RPMI8226 (cell line): Measurements from ENCODE around the gene ARCN1.
A peak's percentile ranks its signal among the peaks of the same experiment; 100 is the strongest.

Experiments used
- DNase-seq: peaks from one replicate; pipeline ENCODE4 v3.0.0-alpha.2; 2015

The ARCN1 gene

DNA sequence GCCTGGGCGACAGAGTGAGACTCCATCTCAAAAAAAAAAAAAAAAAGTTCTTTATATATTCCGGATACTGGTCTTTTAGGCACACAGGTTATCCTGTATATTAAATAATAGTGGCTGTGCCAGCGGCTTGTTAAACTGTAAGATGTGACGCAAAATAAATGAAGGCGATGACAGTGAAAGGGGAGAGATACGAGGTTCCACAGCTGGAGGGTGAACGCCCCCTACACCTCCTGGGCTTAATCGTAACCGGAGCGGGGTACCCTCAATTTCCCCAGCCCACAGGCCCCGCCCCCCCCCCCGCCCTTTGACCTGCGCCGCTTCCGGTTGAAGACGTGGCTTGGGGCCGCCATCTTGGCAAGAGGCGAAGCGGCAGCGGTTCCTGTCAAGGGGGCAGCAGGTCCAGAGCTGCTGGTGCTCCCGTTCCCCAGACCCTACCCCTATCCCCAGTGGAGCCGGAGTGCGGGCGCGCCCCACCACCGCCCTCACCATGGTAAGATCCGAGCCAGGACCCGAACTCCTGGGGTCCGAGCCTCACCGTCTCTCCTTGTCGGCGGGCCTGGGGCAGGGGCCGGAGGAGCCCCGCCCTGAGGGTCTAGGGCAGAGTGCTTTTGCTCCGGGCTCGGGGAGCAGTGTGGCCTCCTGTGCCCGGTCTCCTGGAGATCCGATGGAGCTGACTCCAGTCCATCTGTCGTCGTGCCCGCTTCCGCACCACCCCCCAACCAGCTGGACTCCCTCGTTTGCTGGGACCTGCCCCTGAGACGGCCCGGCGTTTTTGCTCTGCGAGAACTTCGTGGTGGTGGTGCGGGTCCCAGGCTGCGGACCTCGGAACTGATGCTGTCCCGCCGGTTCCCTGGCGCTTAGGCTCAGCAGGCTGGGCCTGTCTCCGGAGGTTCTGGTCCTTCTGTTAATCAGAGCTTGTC, at the start of gene ARCN1:
TSS of gene ARCN1 (plus strand) at position 349 of the 920 bp plus-strand sequence. CDS start at position 488, 139 bp downstream.
- DNase-seq, result peak; percentile 86

DNA sequence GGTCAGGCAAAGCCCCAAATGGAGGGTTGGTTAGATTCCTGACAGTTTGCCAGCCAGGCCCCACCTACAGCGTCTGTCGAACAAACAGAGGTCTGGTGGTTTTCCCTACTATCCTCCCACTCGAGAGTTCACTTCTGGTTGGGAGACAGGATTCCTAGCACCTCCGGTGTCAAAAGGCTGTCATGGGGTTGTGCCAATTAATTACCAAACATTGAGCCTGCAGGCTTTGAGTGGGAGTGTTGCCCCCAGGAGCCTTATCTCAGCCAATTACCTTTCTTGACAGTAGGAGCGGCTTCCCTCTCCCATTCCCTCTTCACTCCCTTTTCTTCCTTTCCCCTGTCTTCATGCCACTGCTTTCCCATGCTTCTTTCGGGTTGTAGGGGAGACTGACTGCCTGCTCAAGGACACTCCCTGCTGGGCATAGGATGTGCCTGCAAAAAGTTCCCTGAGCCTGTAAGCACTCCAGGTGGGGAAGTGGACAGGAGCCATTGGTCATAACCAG, 49.6 kb upstream of the ARCN1 start:
- no peak for DNase-seq

DNA sequence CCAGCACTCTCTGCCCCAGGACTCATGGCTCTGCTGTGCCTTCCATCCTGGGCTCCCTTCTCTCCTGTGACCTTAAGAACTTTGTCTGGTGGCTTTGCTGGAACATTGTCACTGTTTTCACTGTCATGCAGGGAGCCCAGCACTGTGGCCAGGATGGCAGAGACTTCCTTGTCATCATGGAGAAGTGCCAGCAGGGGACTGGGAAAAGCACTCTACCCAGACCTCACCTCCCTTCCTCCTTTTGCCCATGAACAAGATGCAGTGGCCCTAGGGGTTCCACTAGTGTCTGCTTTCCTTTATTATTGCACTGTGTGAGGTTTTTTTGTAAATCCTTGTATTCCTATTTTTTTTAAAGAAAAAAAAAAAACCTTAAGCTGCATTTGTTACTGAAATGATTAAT, 47.9 kb upstream of the ARCN1 start:
- no peak for DNase-seq

DNA sequence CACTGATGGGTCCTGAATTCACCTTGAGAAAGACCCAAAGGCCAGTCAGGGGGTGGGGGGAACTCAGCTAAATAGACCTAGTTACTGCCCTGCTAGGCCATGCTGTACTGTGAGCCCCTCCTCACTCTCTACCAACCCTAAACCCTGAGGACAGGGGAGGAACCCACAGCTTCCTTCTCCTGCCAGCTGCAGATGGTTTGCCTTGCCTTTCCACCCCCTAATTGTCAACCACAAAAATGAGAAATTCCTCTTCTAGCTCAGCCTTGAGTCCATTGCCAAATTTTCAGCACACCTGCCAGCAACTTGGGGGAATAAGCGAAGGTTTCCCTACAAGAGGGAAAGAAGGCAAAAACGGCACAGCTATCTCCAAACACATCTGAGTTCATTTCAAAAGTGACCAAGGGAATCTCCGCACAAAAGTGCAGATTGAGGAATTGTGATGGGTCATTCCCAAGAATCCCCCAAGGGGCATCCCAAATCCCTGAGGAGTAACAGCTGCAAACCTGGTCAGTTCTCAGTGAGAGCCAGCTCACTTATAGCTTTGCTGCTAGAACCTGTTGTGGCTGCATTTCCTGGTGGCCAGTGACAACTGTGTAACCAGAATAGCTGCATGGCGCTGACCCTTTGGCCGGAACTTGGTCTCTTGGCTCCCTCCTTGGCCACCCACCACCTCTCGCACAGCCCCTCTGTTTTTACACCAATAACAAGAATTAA, 47.3 kb upstream of the ARCN1 start:
- no peak for DNase-seq

DNA sequence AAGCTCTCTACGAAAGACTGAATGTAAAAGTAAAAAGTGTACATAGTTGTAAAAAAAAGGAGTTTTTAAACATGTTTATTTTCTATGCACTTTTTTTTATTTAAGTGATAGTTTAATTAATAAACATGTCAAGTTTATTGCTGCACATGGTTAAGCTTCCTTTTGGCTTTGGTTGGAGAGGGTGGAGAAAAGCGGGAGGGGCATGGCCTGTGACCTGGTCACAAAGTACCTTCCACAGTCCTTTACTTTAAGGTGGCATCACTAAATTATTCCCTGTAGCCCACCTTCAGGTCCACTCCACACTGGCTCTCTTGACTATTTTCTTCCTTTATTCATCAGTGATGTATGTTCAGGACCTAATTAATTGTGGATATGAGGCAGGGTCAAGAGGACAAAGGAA, 45.5 kb upstream of the ARCN1 start:
- no peak for DNase-seq

DNA sequence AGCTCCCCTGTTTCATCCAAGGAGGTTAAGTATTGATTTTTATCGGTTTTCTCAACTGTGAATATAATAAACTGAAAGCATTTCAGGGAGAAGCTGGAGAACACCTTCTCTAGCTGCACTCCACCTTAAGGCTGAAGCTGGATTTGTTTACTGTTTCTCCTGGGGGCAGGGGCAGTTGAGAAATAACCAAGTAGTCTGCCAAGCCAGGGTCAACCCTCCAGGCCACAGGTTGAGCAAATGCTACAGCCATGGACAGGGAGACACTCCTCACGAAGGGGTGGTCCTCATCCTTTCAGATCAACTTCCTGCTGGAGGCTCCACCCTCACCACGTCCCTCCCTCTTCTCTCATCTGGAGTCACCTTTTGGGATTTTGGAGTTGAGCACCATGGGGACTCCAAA, 45.1 kb upstream of the ARCN1 start, which contains the start of gene TTC36:
TSS of gene TTC36 (plus strand) at position 366 of the 400 bp plus-strand sequence. CDS start at position 387, 21 bp downstream.
- DNase-seq, result no peak

DNA sequence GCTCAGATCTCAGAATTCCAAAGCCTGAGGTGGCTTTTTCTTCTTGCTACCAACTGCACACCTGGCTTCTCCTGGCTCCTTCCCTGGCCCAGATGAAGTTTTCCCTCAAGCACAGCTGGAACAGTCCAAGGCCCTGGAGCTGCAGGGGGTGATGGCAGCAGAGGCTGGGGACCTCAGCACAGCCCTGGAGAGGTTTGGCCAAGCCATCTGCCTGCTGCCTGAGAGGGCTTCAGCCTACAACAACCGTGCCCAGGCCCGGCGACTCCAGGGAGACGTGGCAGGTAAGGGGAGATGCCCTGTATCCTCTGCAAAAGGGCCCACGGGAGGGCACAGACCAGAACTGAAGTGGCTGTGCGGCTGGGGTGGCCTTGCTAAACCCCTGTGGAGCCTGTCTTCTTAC, 43.7 kb upstream of the ARCN1 start:
- no peak for DNase-seq

DNA sequence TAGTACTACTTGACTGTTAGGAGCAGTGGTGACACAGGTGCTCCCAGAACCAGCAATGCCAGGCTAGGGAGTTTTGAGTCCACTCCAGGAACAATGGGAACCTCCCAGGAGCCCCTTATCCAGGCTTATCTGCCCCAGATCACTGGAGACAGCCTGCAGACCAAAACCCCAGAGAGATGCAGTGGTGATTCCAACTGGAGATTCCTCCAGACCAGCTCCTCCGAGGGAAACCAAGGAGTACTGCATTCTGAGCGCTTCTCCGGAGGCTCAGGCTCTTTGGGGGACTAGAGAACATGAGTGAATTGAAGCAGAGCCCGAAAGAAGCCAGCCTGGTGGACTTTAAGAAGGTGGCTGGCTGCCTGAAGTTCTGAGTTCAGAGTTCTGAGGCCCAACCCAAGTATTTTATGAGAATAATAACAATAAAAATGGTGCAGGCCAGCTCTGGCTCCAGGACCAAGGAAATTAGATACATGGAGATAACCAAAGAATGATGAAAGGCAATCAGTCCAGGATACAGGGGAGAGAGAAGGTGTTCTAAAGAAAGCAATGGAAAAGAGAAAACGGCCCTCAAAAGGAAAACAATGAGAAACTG, 42.5 kb upstream of the ARCN1 start:
- no peak for DNase-seq

DNA sequence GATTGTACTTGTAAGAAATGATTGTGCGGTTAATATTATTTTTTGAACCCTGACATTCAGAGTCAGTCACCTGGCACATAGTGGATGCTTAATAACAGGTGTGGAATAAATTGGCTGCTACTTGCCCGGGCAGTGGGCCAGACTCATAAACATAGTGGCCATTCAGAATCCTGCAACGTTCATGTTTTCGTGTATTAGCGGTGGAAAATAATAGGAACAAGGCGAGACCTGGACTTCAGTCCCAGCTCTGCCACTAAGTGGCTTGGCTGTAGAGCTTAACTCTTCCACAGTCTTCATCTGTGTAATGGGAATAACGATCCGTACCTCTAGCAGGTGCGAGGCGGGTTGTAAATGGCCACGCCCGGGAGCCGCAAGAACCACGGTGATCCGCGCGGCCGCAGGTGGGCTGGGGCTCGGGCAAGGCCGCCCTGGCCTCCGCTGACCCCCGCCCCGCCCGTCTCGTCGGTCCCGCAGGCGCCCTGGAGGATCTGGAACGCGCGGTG, 42.0 kb upstream of the ARCN1 start:
- peak; percentile 69 for DNase-seq

DNA sequence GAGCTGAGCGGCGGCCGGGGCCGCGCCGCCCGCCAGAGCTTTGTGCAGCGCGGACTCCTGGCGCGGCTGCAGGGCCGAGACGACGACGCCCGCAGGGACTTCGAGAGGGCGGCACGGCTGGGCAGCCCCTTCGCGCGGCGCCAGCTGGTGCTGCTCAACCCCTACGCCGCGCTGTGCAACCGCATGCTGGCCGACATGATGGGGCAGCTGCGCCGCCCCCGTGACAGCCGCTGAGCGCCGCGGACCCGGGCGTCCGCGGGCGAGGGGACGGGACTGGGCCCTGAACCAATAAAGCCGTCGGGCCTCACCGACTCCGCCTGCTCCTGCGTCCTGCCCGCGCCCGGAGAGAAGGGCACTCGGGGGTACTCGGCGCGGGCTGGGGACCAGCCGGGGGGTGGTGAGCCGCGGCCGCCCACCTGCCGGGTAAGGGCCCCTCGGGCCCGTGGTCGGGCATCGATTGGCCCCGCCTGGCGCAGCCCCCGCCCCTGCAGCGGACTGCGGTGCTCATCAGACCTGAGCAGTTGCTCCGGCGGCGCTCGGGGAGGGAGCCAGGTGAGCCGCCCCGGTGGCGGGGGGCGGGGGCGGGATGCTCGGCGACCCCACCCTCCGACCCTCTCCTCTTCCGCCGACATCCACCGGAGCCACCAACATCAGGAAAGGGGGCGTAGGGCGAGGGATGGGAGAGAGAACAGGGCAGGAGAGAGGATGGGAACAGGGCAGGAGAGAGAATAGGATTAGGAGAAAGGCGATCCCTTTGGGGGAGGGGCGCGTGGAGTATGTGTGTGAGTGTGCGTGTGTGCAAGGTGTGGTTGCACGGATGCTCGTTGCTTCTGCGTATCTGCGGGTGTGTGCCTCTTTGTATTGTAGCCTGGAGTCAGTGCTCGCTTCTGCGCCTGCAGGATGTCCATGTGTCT, 41.3 kb upstream of the ARCN1 start, which contains the start of gene TMEM25:
TSS of gene TMEM25 (plus strand) at position 510 of the 914 bp plus-strand sequence. CDS start 610 bp downstream, outside the sequence.
- peak; percentile 82 for DNase-seq

DNA sequence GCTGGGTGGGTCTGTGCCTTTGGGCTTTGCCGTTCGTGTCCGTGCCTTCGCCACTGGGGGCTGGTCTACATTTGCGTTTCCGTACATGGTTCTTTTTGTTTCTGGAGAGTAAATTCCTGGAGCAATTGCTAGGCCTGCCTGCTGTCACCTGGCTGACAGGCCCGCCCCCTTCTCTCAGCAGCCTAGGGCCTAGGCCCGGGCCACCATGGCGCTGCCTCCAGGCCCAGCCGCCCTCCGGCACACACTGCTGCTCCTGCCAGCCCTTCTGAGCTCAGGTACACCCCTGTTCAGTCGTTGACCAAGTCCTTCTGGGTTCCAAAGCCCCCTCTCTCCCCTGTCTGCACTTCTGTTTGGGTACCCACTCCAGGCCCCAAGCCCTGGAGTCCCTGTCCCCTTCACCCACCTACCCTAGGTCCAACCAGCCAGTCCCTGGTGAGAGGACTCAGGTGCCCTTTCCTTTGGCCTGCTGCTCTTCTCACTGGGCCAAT, 40.6 kb upstream of the ARCN1 start:
- no peak for DNase-seq

DNA sequence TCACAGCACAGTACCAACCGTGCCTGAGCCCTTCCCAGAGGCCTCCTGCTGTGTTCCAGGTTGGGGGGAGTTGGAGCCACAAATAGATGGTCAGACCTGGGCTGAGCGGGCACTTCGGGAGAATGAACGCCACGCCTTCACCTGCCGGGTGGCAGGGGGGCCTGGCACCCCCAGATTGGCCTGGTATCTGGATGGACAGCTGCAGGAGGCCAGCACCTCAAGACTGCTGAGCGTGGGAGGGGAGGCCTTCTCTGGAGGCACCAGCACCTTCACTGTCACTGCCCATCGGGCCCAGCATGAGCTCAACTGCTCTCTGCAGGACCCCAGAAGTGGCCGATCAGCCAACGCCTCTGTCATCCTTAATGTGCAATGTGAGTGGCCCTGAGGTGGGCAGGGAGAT, 40.1 kb upstream of the ARCN1 start:
- DNase-seq, result no peak

DNA sequence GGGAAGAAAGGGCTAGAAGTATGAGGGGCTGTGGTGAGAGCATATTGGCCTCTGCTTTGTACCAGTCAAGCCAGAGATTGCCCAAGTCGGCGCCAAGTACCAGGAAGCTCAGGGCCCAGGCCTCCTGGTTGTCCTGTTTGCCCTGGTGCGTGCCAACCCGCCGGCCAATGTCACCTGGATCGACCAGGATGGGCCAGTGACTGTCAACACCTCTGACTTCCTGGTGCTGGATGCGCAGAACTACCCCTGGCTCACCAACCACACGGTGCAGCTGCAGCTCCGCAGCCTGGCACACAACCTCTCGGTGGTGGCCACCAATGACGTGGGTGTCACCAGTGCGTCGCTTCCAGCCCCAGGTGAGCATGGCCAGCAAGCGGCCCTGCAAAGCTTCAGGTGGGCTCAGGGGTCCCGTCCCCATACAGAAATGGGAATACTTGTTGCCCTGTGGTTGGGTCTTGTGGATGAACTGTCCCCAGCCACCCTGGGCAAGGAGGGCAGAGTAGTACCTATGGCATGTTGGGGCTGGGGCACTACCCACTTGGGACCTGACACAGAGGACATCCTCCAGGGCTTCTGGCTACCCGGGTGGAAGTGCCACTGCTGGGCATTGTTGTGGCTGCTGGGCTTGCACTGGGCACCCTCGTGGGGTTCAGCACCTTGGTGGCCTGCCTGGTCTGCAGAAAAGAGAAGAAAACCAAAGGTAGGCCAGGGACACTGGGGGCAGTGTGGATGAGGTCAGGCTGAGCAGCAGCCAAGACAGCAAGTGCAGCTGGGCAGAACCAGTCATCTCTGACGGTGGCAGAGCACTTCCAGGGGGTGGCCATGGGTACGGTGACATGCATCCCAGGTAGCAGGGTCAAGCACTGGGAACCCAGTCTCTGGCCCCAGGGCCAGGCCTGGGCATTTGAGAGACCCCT, 39.1 kb upstream of the ARCN1 start:
- DNase-seq, result no peak

DNA sequence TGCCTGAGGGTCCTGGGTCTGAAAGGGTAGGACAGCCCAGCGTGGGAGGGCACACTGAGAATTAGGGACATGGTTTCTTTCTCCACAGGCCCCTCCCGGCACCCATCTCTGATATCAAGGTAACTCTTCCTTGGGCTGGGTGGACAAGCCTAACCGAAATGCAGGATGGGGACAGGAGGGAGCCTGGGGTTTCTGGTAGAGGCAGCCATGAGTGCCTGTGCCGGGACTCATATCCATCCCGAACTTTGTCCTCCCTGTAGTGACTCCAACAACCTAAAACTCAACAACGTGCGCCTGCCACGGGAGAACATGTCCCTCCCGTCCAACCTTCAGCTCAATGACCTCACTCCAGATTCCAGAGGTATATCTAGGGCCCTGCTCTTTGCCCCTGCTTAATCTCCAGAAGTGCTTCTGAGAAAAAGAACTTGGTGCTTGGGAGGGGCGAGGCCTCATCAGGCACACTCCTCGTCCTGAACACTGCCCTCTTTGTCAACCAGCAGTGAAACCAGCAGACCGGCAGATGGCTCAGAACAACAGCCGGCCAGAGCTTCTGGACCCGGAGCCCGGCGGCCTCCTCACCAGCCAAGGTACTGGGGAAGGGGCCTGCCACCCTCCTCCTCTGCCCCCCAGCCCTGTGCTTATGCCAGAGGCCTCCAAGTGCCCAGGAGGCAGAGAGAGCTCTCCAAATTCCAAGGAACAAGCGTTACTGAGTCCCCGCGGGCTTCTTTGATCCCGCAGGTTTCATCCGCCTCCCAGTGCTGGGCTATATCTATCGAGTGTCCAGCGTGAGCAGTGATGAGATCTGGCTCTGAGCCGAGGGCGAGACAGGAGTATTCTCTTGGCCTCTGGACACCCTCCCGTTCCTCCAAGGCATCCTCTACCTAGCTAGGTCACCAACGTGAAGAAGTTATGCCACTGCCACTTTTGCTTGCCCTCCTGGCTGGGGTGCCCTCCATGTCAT, 38.2 kb upstream of the ARCN1 start:
- DNase-seq, result no peak

DNA sequence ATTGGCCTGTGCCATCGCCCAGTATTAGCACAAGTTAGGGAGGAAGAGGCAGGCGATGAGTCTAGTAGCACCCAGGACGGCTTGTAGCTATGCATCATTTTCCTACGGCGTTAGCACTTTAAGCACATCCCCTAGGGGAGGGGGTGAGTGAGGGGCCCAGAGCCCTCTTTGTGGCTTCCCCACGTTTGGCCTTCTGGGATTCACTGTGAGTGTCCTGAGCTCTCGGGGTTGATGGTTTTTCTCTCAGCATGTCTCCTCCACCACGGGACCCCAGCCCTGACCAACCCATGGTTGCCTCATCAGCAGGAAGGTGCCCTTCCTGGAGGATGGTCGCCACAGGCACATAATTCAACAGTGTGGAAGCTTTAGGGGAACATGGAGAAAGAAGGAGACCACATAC, 36.9 kb upstream of the ARCN1 start:
- DNase-seq, result no peak

DNA sequence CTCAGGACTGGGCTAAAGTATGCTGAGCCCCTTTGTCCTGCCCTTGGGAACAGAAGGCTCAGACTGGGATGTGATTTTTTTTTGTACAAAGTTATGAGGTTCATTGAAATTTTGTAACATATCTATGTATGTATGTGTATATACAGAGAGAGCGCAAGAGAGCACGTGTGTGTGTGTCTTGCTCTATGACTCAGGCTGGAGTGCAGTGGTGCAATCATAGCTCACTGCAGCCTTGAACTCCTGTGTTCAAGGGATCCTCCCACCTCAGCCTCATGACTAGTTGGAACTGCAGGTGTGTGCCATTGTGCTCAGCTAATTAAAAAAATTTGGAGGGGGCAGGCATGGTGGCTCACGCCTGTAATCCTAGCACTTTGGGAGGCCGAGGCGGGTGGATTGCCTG, 35.5 kb upstream of the ARCN1 start:
- no peak for DNase-seq

DNA sequence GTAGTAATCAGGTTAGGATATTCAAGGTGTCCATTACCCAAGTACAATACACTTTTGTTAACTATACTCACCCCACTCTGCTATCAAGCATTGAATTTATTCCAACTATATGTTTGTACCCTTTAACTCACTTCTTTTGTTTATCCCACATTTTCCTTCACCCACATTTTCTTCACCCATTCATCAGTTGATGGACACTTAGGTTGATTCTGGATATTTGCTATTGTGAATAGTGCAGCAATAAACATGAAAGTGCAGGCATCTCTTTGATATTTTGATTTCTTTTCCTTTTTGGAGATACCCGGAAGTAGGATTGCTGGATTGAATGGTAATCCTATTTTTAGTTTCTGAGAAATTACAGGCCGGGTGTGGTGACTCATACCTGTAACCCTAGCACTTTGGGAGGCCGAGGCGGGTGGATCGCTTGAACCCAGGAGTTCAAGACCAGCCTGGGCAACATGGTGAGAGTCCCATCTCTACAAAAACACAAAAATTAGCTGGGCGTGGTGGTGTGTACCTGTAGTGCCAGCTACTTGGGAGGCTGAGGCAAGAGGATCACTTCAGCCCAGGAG, 34.7 kb upstream of the ARCN1 start:
- DNase-seq, result no peak

DNA sequence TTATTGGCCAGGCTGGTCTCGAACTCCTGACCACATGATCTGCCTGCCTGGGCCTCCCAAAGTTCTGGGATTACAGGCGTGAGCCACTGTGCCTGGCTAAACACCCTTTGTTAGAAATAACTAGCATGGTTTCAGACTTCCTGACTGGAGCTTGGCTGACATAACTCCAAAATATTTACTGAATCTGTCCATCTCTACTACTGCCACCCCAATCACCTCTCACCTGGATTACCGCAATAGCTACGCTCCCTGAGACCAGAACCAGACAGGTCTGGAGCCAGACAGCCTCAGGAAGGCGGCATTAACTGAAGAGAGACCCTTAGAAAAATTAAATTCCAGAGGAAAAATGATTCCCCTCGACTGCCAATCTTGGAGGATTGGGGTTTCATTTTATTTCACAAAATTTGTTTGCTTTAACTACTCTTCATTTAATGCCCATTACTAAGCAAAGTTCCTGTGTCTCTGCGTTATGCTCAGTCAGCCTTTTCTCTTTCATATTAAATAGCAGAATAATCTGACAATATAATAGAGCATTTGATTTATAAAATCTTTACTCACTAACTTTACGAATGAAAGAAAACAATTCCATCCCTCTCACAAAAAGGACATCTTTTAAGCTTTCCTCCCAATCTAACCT, 28.1 kb upstream of the ARCN1 start:
- no peak for DNase-seq

DNA sequence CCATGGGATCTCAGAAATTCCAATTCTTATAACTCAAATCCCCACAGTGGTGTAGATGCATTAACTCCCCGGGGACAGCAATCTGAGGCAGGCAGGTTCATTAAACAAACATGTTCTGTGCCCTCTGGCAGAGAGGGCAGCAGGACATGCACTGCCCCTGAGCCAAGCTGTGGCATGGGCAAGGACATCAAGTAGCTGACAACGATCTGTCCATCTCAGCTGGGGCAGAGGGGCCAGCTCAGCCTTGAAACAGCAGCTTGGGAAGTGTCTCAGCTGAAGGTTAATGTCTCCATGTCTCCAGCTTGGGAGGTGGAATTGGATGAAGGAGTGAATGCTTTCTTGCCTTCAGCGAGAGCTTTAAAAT, 27.6 kb upstream of the ARCN1 start:
- no peak for DNase-seq
